Hepatocyte (in vitro differentiated cells): ENCODE data around the gene EPRS1. TPM values are rescaled to one million over a fixed set of nuclear protein-coding genes. Genes with fewer than 3 reads are reported as not detected.

ENCODE experiments used
- DNase-seq: peaks from one replicate; pipeline ENCODE4 v3.0.0-alpha.2; 2016; ENCODE audit warnings: low spot score
- H2AFZ ChIP-seq: fragments of 200-600 bp; sonication (generic); 2 replicates; pipeline ENCODE4 v1.6.0; 2016; ENCODE audit warnings: antibody characterized with exemption, mild to moderate bottlenecking
- H3K27ac ChIP-seq: fragments of 200-600 bp; sonication (generic); 2 replicates; pipeline ENCODE4 v1.5.1; 2016; ENCODE audit warnings: mild to moderate bottlenecking
- H3K27me3 ChIP-seq: fragments of 200-600 bp; sonication (generic); 2 replicates; pipeline ENCODE4 v1.6.1; 2016
- H3K36me3 ChIP-seq: fragments of 200-600 bp; sonication (generic); replicated peaks from 2 replicates; pipeline ENCODE4 v1.5.1; 2016; ENCODE audit warnings: low read depth; ENCODE audit not compliant: insufficient read depth
- H3K4me1 ChIP-seq: fragments of 200-600 bp; sonication (generic); 2 replicates; pipeline ENCODE4 v1.5.1; 2016; ENCODE audit warnings: mild to moderate bottlenecking, moderate library complexity; ENCODE audit not compliant: insufficient read depth
- H3K4me2 ChIP-seq: fragments of 200-600 bp; sonication (generic); 2 replicates; pipeline ENCODE4 v1.6.0; 2016
- H3K4me3 ChIP-seq: fragments of 200-600 bp; sonication (generic); 2 replicates; pipeline ENCODE4 v1.5.1; 2016; ENCODE audit warnings: mild to moderate bottlenecking
- H3K79me2 ChIP-seq: fragments of 200-600 bp; sonication (generic); 2 replicates; pipeline ENCODE4 v1.6.0; 2017; ENCODE audit warnings: mild to moderate bottlenecking
- H3K9me2 ChIP-seq: fragments of 200-600 bp; sonication (generic); replicated peaks from 2 replicates; pipeline ENCODE4 v1.6.0; 2017; ENCODE audit warnings: mild to moderate bottlenecking; ENCODE audit not compliant: insufficient read depth
- H3K9me3 ChIP-seq: fragments of 200-600 bp; sonication (generic); 2 replicates; pipeline ENCODE4 v1.5.1; 2016; ENCODE audit warnings: low read depth, mild to moderate bottlenecking
- H4K20me1 ChIP-seq: fragments of 200-600 bp; sonication (generic); 2 replicates; pipeline ENCODE4 v1.6.0; 2016; ENCODE audit warnings: mild to moderate bottlenecking; ENCODE audit not compliant: insufficient read depth, poor library complexity, severe bottlenecking
- EZH2 ChIP-seq: fragments of 200-600 bp; sonication (generic); IDR thresholded peaks from 2 replicates; pipeline ENCODE4 v1.6.1; 2016; ENCODE audit warnings: antibody characterized with exemption, mild to moderate bottlenecking, borderline replicate concordance
- EZH2phosphoT487 ChIP-seq: fragments of 200-600 bp; sonication (generic); IDR thresholded peaks from one replicate; pipeline ENCODE4 v1.6.1; 2018; ENCODE audit warnings: antibody characterized with exemption, mild to moderate bottlenecking, low read depth, moderate library complexity; ENCODE audit not compliant: unreplicated experiment, severe bottlenecking
- WGBS: methylation state at CpG from one replicate; pipeline ENCODE4 v1.1.6; 2016; ENCODE audit warnings: low lambda C conversion rate; ENCODE audit errors: missing lambda C conversion rate; 5-methylcytosine and 5-hydroxymethylcytosine counted together
- polyA plus RNA-seq: library from polyadenylated mRNA; unstranded; fragments of >200 nt; fragmentation: Nextera tagmentation; extraction: Ambion mirVana; gene quantifications from 2 replicates; pipeline ENCODE4 v1.2.1, GENCODE V29; 2016
- total RNA-seq: library from RNA; depleted of rRNA; stranded (reverse); fragments of >200 nt; gene quantifications from 2 replicates; pipeline ENCODE4 v1.2.3, GENCODE V29; 2014
- TF ChIP-seq, protein P1 (sequence below): fragments of 200-600 bp; sonication (generic); IDR thresholded peaks from 2 replicates; pipeline ENCODE4 v1.5.1; 2016; ENCODE audit warnings: antibody characterized with exemption, mild to moderate bottlenecking; ENCODE audit not compliant: poor library complexity

The EPRS1 gene
- total and polyA plus RNA-seq, 2 experiments from 2014 or later = 49.7 to 66.3 TPM

DNA sequence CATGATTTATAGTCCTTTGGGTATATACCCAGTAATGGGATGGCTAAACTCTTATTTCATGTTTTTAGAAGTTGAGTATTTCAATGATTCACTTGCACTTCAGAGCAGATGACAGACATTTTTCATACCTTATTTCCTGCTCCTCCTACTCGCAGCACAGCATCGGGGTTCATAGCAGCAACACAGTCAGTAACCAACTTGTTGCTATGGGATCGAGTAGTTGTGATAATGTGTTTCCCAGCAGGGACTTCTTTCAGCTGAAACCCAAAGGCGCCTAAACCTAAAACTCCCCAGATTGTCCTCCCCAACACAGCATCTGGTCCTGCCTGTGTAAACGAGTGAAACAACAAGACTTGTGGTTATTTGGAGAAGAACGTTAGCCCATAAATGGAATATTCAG is 16.3 kb upstream of the EPRS1 start:
- 99% methylated on average over 6 of the region's 6 CpGs for WGBS
- Histone ChIP-seq H3K27ac (no peak overlapping the region), H4K20me1 (no peaks in the 10 kb centered on the region), H3K9me3 (no peaks in the 10 kb centered on the region), H2AFZ (no peak overlapping the region), H3K4me1 (no peaks in the 10 kb centered on the region), H3K4me3 (no peak overlapping the region), H3K36me3 (no peaks in the 10 kb centered on the region), H3K4me2 (no peak overlapping the region), H3K27me3 (no peaks in the 10 kb centered on the region), H3K79me2 (no peaks in the 10 kb centered on the region), H3K9me2 (no peaks in the 10 kb centered on the region)
- TF ChIP-seq, protein P1, sequence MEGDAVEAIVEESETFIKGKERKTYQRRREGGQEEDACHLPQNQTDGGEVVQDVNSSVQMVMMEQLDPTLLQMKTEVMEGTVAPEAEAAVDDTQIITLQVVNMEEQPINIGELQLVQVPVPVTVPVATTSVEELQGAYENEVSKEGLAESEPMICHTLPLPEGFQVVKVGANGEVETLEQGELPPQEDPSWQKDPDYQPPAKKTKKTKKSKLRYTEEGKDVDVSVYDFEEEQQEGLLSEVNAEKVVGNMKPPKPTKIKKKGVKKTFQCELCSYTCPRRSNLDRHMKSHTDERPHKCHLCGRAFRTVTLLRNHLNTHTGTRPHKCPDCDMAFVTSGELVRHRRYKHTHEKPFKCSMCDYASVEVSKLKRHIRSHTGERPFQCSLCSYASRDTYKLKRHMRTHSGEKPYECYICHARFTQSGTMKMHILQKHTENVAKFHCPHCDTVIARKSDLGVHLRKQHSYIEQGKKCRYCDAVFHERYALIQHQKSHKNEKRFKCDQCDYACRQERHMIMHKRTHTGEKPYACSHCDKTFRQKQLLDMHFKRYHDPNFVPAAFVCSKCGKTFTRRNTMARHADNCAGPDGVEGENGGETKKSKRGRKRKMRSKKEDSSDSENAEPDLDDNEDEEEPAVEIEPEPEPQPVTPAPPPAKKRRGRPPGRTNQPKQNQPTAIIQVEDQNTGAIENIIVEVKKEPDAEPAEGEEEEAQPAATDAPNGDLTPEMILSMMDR = no peak
- TF ChIP-seq EZH2 = no peak
- no peak for TF ChIP-seq EZH2phosphoT487
- no peak for DNase-seq

DNA sequence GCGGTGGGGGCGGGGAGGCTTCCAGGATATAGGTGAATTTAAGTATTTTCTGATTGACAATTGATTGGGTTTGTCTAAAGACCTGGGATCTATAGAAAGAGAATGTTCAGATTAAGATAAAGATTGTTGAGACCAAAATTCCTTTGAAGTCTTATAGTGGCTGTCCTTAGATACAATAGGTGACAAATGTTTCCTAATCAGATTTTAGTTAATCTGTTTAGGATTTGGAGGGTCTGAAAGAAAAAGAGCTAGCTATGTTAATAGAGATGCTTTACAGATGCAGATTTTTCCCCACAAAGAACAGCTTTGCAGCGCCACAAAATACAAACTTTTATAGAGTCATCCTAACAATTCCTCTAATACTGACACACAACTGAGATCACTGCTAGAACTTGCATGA is 14.6 kb upstream of the EPRS1 start:
- H3K9me2 ChIP-seq = no peaks in the 10 kb centered on the region
- no peak overlapping the region for H2AFZ ChIP-seq
- H3K27ac ChIP-seq = no peak overlapping the region
- H3K4me3 ChIP-seq = no peak overlapping the region
- H3K79me2 ChIP-seq = no peaks in the 10 kb centered on the region
- TF ChIP-seq, protein P1 = no peak
- TF ChIP-seq EZH2phosphoT487 (no peak), EZH2 (no peak)
- H3K4me1 ChIP-seq = no peaks in the 10 kb centered on the region
- H3K9me3 ChIP-seq = no peaks in the 10 kb centered on the region
- no peaks in the 10 kb centered on the region for H3K36me3 ChIP-seq
- 83% methylated on average over 3 of the region's 3 CpGs for WGBS
- no peaks in the 10 kb centered on the region for H3K27me3 ChIP-seq
- DNase-seq = no peak
- H4K20me1 ChIP-seq = no peaks in the 10 kb centered on the region
- H3K4me2 ChIP-seq = no peak overlapping the region

DNA sequence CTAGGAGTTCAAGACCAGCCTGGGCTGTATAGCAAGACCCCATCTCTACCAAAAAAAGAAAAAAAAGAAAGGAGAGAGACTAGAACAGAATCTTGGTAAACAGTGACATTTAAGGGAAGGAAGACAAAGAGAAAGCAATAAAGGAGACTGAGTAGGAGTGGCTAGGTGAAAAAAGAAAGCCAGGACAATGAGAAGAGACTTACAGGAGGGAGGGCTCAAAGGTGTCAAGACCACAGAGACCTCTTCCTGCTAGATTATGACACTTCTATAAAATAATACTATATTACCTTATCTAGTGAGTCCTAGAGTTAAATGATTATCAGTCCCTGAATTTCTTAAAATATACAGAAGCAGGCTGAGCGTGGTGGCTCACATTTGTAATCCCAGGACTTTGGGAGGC is 10.1 kb upstream of the EPRS1 start:
- H4K20me1 ChIP-seq = no peaks in the 10 kb centered on the region
- H2AFZ ChIP-seq = no peak overlapping the region
- H3K4me2 ChIP-seq = no peak overlapping the region
- H3K27me3 ChIP-seq = no peaks in the 10 kb centered on the region
- H3K9me3 ChIP-seq = no peaks in the 10 kb centered on the region
- H3K27ac ChIP-seq = no peak overlapping the region
- no peaks in the 10 kb centered on the region for H3K9me2 ChIP-seq
- H3K4me1 ChIP-seq = no peaks in the 10 kb centered on the region
- H3K4me3 ChIP-seq = no peak overlapping the region
- DNase-seq = no peak
- WGBS = 100% methylated on average over 1 of the region's 1 CpG
- TF ChIP-seq EZH2 (no peak), EZH2phosphoT487 (no peak)
- TF ChIP-seq, protein P1 = no peak
- no peaks in the 10 kb centered on the region for H3K36me3 ChIP-seq
- no peaks in the 10 kb centered on the region for H3K79me2 ChIP-seq
